ENCODE results near the gene MEAK7. TPM values are rescaled to one million over a fixed set of nuclear protein-coding genes. Genes with fewer than 3 reads are reported as not detected.

Gene MEAK7
- total RNA-seq, 1 donor from 2014 or later = 18.4 TPM

- Histone ChIP-seq H3K79me2 (ENCODE audit: low read depth) (no peaks in the 10 kb centered on the region), H2AFZ (replicated peaks) (no peak overlapping the region), H3K36me3 (no peaks in the 10 kb centered on the region), H3K9me3 (ENCODE audit: low read depth) (peaks cover 12% of the 10 kb centered on the region), H3K4me2 (no peak overlapping the region), H3K4me1 (no peaks in the 10 kb centered on the region), H3K27ac (no peak overlapping the region), H3K27me3 (no peaks in the 10 kb centered on the region), H3K4me3 (no peak overlapping the region), H3F3A (ENCODE audit: low read depth) (no peaks in the 10 kb centered on the region), H4K20me1 (ENCODE audit: low read depth) (no peaks in the 10 kb centered on the region), H3K9ac (no peak overlapping the region)
- no peak for TF ChIP-seq CTCF (IDR thresholded peaks at IDR 0.05)
- TF ChIP-seq EZH2phosphoT487 (IDR thresholded peaks at IDR 0.05) = no peak
- TF ChIP-seq EZH2 (IDR thresholded peaks at IDR 0.05) = no peak
- no peak overlapping the region for H3K4me3 Mint-ChIP-seq
- no peak overlapping the region for H3K27ac Mint-ChIP-seq
- peaks cover 41% of the 10 kb centered on the region for H3K36me3 Mint-ChIP-seq
- H3K9me3 Mint-ChIP-seq = peaks cover 28% of the 10 kb centered on the region
- no peak for DNase-seq (ENCODE audit: low spot score)
- peaks cover 2% of the 10 kb centered on the region for H3K27me3 Mint-ChIP-seq (ENCODE audit: insufficient read depth, low read depth)
- H3K4me1 Mint-ChIP-seq = peaks cover 6% of the 10 kb centered on the region
These were observed 33.1 kb downstream of the MEAK7 start for GRCh38 chr16:84471316-84471715.

GRCh38 chr16:84467709-84468108 lies 36.8 kb downstream of the MEAK7 start:
- H3K4me1 Mint-ChIP-seq = no peaks in the 10 kb centered on the region
- Histone ChIP-seq H3F3A (ENCODE audit: low read depth) (no peaks in the 10 kb centered on the region), H3K4me3 (no peak overlapping the region)

DNA sequence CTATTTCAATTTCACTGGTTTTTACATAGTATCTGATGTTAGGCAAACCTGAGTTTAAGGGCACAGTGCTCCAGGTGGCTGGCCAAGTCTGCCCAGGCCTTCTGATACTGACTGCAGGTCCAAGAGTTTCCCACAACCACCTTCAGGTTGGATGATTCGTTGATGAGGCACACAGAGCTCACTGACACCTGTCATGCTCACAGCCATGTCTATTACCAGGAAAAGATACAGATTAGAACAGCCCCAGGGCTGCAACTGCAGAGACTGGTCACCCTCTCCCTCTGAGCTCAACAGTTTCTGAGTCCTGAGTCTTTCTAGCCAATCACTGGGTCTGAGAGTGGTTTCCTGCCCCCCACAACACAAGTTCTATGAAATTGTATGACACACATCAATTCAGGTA lies 37.2 kb downstream of the MEAK7 start:
- H3K27me3 ChIP-seq = no peaks in the 10 kb centered on the region
- peaks cover 12% of the 10 kb centered on the region for H3K9me3 ChIP-seq (ENCODE audit: low read depth)
- Mint-ChIP-seq H3K27me3 (ENCODE audit: insufficient read depth, low read depth) (peaks cover 2% of the 10 kb centered on the region), H3K36me3 (peaks cover 30% of the 10 kb centered on the region), H3K9me3 (peaks cover 22% of the 10 kb centered on the region), H3K27ac (no peak overlapping the region), H3K4me1 (no peaks in the 10 kb centered on the region), H3K4me3 (no peak overlapping the region)
- no peak for TF ChIP-seq CTCF (IDR thresholded peaks at IDR 0.05)
- TF ChIP-seq EZH2 (IDR thresholded peaks at IDR 0.05) = no peak
- no peak for TF ChIP-seq EZH2phosphoT487 (IDR thresholded peaks at IDR 0.05)
- H3F3A ChIP-seq (ENCODE audit: low read depth) = no peaks in the 10 kb centered on the region
- no peak overlapping the region for H3K9ac ChIP-seq
- no peak overlapping the region for H2AFZ ChIP-seq (replicated peaks)
- no peak overlapping the region for H3K4me2 ChIP-seq
- H4K20me1 ChIP-seq (ENCODE audit: low read depth) = no peaks in the 10 kb centered on the region
- no peak overlapping the region for H3K27ac ChIP-seq
- no peak for DNase-seq (ENCODE audit: low spot score)
- no peaks in the 10 kb centered on the region for H3K79me2 ChIP-seq (ENCODE audit: low read depth)
- no peak overlapping the region for H3K4me3 ChIP-seq
- H3K36me3 ChIP-seq = no peaks in the 10 kb centered on the region
- H3K4me1 ChIP-seq = no peaks in the 10 kb centered on the region

More at GRCh38 chr16:84467709-84468108, 36.8 kb downstream of the MEAK7 start:
- TF ChIP-seq EZH2 (IDR thresholded peaks at IDR 0.05) (no peak), EZH2phosphoT487 (IDR thresholded peaks at IDR 0.05) (no peak), CTCF (IDR thresholded peaks at IDR 0.05) (no peak)
- H3K9ac ChIP-seq = no peak overlapping the region
- peaks cover 12% of the 10 kb centered on the region for H3K9me3 ChIP-seq (ENCODE audit: low read depth)
- no peaks in the 10 kb centered on the region for H3K4me1 ChIP-seq
- no peak overlapping the region for H3K27ac Mint-ChIP-seq
- H2AFZ ChIP-seq (replicated peaks) = no peak overlapping the region
- no peaks in the 10 kb centered on the region for H4K20me1 ChIP-seq (ENCODE audit: low read depth)
- no peaks in the 10 kb centered on the region for H3K79me2 ChIP-seq (ENCODE audit: low read depth)
- no peak for DNase-seq (ENCODE audit: low spot score)
- H3K27me3 ChIP-seq = no peaks in the 10 kb centered on the region
- H3K4me2 ChIP-seq = no peak overlapping the region
- H3K27ac ChIP-seq = no peak overlapping the region
- H3K36me3 ChIP-seq = no peaks in the 10 kb centered on the region
- H3K27me3 Mint-ChIP-seq (ENCODE audit: insufficient read depth, low read depth) = peaks cover 2% of the 10 kb centered on the region
- H3K36me3 Mint-ChIP-seq = peaks cover 31% of the 10 kb centered on the region
- no peak overlapping the region for H3K4me3 Mint-ChIP-seq
- peaks cover 22% of the 10 kb centered on the region for H3K9me3 Mint-ChIP-seq

Data from neural progenitor cell (in vitro differentiated cells).